Cardiac fibroblast (primary cell): Measurements from ENCODE around the gene MSI2.
A peak's percentile ranks its signal among the peaks of the same experiment; 100 is the strongest.

ENCODE experiments used
- DNase-seq, 2 donors: peaks; one replicate each; pipeline versions ENCODE4 v3.0.0 to v3.0.0-alpha.2; 2010; ENCODE audit warnings: low read depth in 2 of 2
- H3K4me3 ChIP-seq, 2 donors: replicated peaks in 1 of 2; 1 replicate in 1 of 2; 2 replicates in 1 of 2; pipeline ENCODE4 v1.5.1; 2011; ENCODE audit warnings: low read depth in 2 of 2, low read length in 2 of 2, mild to moderate bottlenecking in 2 of 2, moderate library complexity in 1 of 2
- CTCF ChIP-seq: IDR thresholded peaks from one replicate; pipeline ENCODE4 v1.5.1; 2011; ENCODE audit warnings: low read depth, mild to moderate bottlenecking, low read length, inconsistent platforms

Gene MSI2

GRCh38 chr17:57375770-57376225 is 119.5 kb downstream of the MSI2 start:
- TF ChIP-seq CTCF: no peak
- DNase-seq: no peak
- no peak overlapping the region for H3K4me3 ChIP-seq

GRCh38 chr17:57377094-57377493 is 120.8 kb downstream of the MSI2 start:
- H3K4me3 ChIP-seq: no peak overlapping the region
- TF ChIP-seq CTCF: no peak
- no peak for DNase-seq

- no peak for TF ChIP-seq CTCF
- no peak overlapping the region for H3K4me3 ChIP-seq
- DNase-seq: peak; percentile 40 to 77
Observed at GRCh38 chr17:57379237-57379894, 123.0 kb downstream of the MSI2 start.

GRCh38 chr17:57379895-57380434 is 123.6 kb downstream of the MSI2 start:
- H3K4me3 ChIP-seq: no peak overlapping the region
- no peak for TF ChIP-seq CTCF
- DNase-seq: no peak

GRCh38 chr17:57381498-57381897 is 125.2 kb downstream of the MSI2 start:
- H3K4me3 ChIP-seq: no peak overlapping the region
- no peak for DNase-seq
- no peak for TF ChIP-seq CTCF

- no peak for DNase-seq
- TF ChIP-seq CTCF: no peak
- H3K4me3 ChIP-seq: no peak overlapping the region
Observed at GRCh38 chr17:57384219-57384618, 127.9 kb downstream of the MSI2 start.

GRCh38 chr17:57385975-57386374 is 129.7 kb downstream of the MSI2 start:
- no peak for TF ChIP-seq CTCF
- no peak overlapping the region for H3K4me3 ChIP-seq
- DNase-seq: no peak
